CD14-positive monocyte (primary cell): ENCODE data around the gene TMEM240. TPM values are rescaled to one million over a fixed set of nuclear protein-coding genes. Genes with fewer than 3 reads are reported as not detected.

Source experiments
- DNase-seq, 3 donors: peaks; one replicate each; pipeline ENCODE4 v3.0.0-alpha.2; 2011 to 2022
- H2AFZ ChIP-seq: 2 replicates; pipeline ENCODE4 v1.6.0; 2012; ENCODE audit warnings: mild to moderate bottlenecking, low read depth, low read length, inconsistent platforms; ENCODE audit not compliant: insufficient read depth, poor library complexity, severe bottlenecking
- H3K27ac ChIP-seq, 2 donors: 1 replicate in 1 of 2; 2 replicates in 1 of 2; pipeline ENCODE4 v1.5.1; 2012 to 2013; ENCODE audit warnings: low read length in 2 of 2, control low read depth in 1 of 2, inconsistent platforms in 1 of 2, low read depth in 1 of 2, mild to moderate bottlenecking in 1 of 2
- H3K27me3 ChIP-seq, 2 donors: one replicate each; pipeline versions ENCODE4 v1.6.0 to v1.6.1; 2011 to 2013; ENCODE audit warnings: low read length in 2 of 2; ENCODE audit not compliant: control insufficient read depth in 2 of 2, insufficient read depth in 2 of 2
- H3K36me3 ChIP-seq, 2 donors: replicated peaks in 1 of 2; 1 replicate in 1 of 2; 2 replicates in 1 of 2; pipeline versions ENCODE4 v1.5.1 to v1.6.1; 2012 to 2013; ENCODE audit warnings: low read length in 2 of 2, control low read depth in 1 of 2, inconsistent platforms in 1 of 2, mild to moderate bottlenecking in 1 of 2; ENCODE audit not compliant: insufficient read depth in 2 of 2, control insufficient read depth in 1 of 2
- H3K4me1 ChIP-seq, 2 donors: 1 replicate in 1 of 2; 2 replicates in 1 of 2; pipeline versions ENCODE4 v1.5.1 to v1.6.1; 2012 to 2013; ENCODE audit warnings: low read length in 2 of 2, control low read depth in 1 of 2, inconsistent platforms in 1 of 2, mild to moderate bottlenecking in 1 of 2, moderate library complexity in 1 of 2; ENCODE audit not compliant: insufficient read depth in 2 of 2, control insufficient read depth in 1 of 2
- H3K4me2 ChIP-seq: replicated peaks from 2 replicates; pipeline ENCODE3; 2012; ENCODE audit warnings: low read length, moderate library complexity, mild to moderate bottlenecking; ENCODE audit not compliant: poor library complexity, severe bottlenecking; ENCODE audit errors: extremely low read depth
- H3K4me3 ChIP-seq, 3 experiments: fragments of 200-600 bp in 1 of 3; sonication (generic) in 1 of 3; replicated peaks in 1 of 3; 1 replicate in 2 of 3; 2 replicates in 1 of 3; pipeline ENCODE4 v1.5.1; 2011 to 2013; ENCODE audit warnings: low read length in 3 of 3, mild to moderate bottlenecking in 3 of 3, control low read depth in 2 of 3, low read depth in 2 of 3, inconsistent platforms in 1 of 3, moderate library complexity in 1 of 3
- H3K79me2 ChIP-seq: 2 replicates; pipeline ENCODE4 v1.6.0; 2012; ENCODE audit warnings: mild to moderate bottlenecking, control low read depth, inconsistent platforms, low read length, moderate library complexity; ENCODE audit not compliant: insufficient read depth
- H3K9ac ChIP-seq: 2 replicates; pipeline ENCODE4 v1.6.0; 2017; ENCODE audit warnings: low read length, mild to moderate bottlenecking; ENCODE audit not compliant: insufficient read depth, poor library complexity, severe bottlenecking
- H3K9me3 ChIP-seq, 2 donors: replicated peaks in 1 of 2; 1 replicate in 1 of 2; 2 replicates in 1 of 2; pipeline versions ENCODE4 v1.5.1 to v1.6.1; 2012 to 2013; ENCODE audit warnings: low read length in 2 of 2, control low read depth in 1 of 2; ENCODE audit not compliant: control insufficient read depth in 1 of 2, insufficient read depth in 1 of 2
- H4K20me1 ChIP-seq: 2 replicates; pipeline ENCODE4 v1.6.0; 2012; ENCODE audit warnings: mild to moderate bottlenecking, low read length, control low read depth, moderate library complexity; ENCODE audit not compliant: insufficient read depth
- H3K27ac Mint-ChIP-seq, 7 donors: one replicate each; pipeline ENCODE4 v1.8.0; 2020; ENCODE audit warnings: mild to moderate bottlenecking in 7 of 7, mixed read lengths in 7 of 7, moderate library complexity in 6 of 7, inconsistent platforms in 2 of 7
- H3K27me3 Mint-ChIP-seq, 3 donors: one replicate each; pipeline ENCODE4 v1.8.0; 2021 to 2022; ENCODE audit warnings: low read depth in 3 of 3, mild to moderate bottlenecking in 3 of 3, mixed read lengths in 3 of 3, moderate library complexity in 3 of 3, inconsistent platforms in 1 of 3
- H3K36me3 Mint-ChIP-seq, 2 donors: one replicate each; pipeline ENCODE4 v1.8.0; 2020; ENCODE audit warnings: mixed read lengths in 2 of 2, inconsistent platforms in 1 of 2, mild to moderate bottlenecking in 1 of 2
- H3K4me1 Mint-ChIP-seq: one replicate; pipeline ENCODE4 v1.8.0; 2020; ENCODE audit warnings: mild to moderate bottlenecking, mixed read lengths
- H3K4me3 Mint-ChIP-seq, 2 donors: one replicate each; pipeline ENCODE4 v1.8.0; 2020; ENCODE audit warnings: mild to moderate bottlenecking in 2 of 2, mixed read lengths in 2 of 2, moderate library complexity in 1 of 2
- H3K9me3 Mint-ChIP-seq, 7 donors: one replicate each; pipeline ENCODE4 v1.8.0; 2020 to 2022; ENCODE audit warnings: mixed read lengths in 7 of 7, mild to moderate bottlenecking in 6 of 7, moderate library complexity in 6 of 7, inconsistent platforms in 2 of 7
- CTCF ChIP-seq: fragments of 200-600 bp; IDR thresholded peaks from one replicate; pipeline ENCODE4 v1.8.0; 2022; ENCODE audit warnings: antibody characterized with exemption, mild to moderate bottlenecking
- WGBS: methylation state at CpG from one replicate; pipeline ENCODE4 v1.1.5; 2013; ENCODE audit warnings: missing lambda C conversion rate; ENCODE audit not compliant: insufficient coverage; 5-methylcytosine and 5-hydroxymethylcytosine counted together
- intact Hi-C, 2 donors: fragments of 100-400 bp; cut with micrococcal nuclease; formaldehyde crosslinking; loops; one replicate each; pipeline versions ENCODE4 v1.15.0 to v1.15.1; 2023
- polyA plus RNA-seq, 3 donors: library from polyadenylated mRNA; depleted of rRNA in 1 of 3; unstranded in 2 of 3; stranded (reverse) in 1 of 3; fragments of 300-500 nt in 2 of 3; fragments of >200 nt in 1 of 3; fragmentation: Illumina TruSeq in 2 of 3; gene quantifications; 1 replicate in 2 of 3; 2 replicates in 1 of 3; pipeline ENCODE4 v1.2.3, GENCODE V29; 2012 to 2021

Gene TMEM240
- polyA plus RNA-seq, 3 donors = not detected

DNA sequence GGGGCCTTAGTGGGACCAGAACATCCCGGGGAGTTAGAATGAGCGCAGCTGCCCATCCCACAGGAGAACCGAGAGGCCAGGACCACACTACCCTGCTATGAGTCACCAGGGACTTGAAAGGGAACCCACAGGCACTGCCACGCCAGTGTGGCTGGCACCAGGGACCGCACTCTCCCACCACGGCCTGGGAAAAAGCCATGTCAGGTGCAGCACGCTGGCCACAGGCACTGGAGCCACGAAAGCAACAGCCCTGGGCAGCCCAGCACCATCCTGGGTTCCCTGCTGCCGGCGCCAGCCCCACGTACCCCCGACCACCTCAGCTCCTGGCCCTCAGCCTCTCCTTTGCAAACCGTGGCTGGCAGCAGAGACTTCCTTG, 14.1 kb upstream of the TMEM240 start:
- no peak overlapping the region for H3K4me3 ChIP-seq
- H3K27me3 ChIP-seq = no peaks in the 10 kb centered on the region
- H3K4me1 ChIP-seq = no peaks in the 10 kb centered on the region
- H3K9me3 ChIP-seq = no peaks in the 10 kb centered on the region
- Mint-ChIP-seq H3K4me1 (peaks cover 2% of the 10 kb centered on the region), H3K27me3 (no peaks in the 10 kb centered on the region), H3K36me3 (peaks cover 9 to 23% of the 10 kb centered on the region in 2 donors), H3K4me3 (no peak overlapping the region), H3K27ac (no peak overlapping the region), H3K9me3 (peaks cover 0 to 1% (median 0%) of the 10 kb centered on the region in 7 donors)
- H2AFZ ChIP-seq = no peak overlapping the region
- 88% methylated on average over 13 of the region's 13 CpGs for WGBS
- no peak overlapping the region for H3K4me2 ChIP-seq
- DNase-seq = no peak
- H3K27ac ChIP-seq = no peak overlapping the region
- intact Hi-C loops = no loop called here
- peaks cover 0 to 4% of the 10 kb centered on the region in 2 donors for H3K36me3 ChIP-seq
- no peak overlapping the region for H3K9ac ChIP-seq
- H4K20me1 ChIP-seq = peaks cover 85% of the 10 kb centered on the region
- TF ChIP-seq CTCF = no peak
- peaks cover 23% of the 10 kb centered on the region for H3K79me2 ChIP-seq

DNA sequence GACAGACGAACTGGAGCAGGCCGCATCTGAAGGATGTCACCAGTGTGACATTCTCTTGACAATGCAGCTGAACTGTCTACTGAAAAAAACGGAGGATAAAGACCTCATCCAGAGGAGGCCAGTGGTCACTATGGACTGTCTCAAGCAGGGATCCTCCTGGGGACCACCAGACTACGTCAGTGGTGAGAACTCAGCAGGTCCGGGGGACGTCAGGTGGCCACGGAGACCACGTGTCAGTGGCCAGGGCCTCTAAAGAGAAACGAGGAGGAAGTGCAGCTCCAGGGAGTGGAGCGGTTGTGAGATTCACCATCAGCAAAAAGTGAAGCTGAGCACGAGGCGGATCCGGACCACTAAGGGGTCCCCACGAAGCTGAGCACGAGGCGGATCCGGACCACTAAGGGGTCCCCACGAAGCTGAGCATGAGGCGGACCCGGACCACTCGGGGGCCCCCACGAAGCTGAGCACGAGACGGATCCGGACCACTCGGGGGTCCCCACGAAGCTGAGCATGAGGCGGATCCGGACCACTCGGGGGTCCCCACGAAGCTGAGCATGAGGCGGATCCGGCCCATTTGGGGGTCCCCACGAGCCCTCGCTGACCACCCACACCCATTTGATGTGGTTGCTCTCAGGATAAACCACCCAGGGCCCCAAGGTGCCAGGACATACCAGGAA, 13.5 kb upstream of the TMEM240 start:
- Histone ChIP-seq H3K27ac (no peak overlapping the region), H3K4me1 (no peaks in the 10 kb centered on the region), H3K27me3 (no peaks in the 10 kb centered on the region), H3K36me3 (peaks cover 0 to 4% of the 10 kb centered on the region in 2 donors), H3K4me3 (no peak overlapping the region), H3K9me3 (no peaks in the 10 kb centered on the region), H2AFZ (no peak overlapping the region), H3K9ac (no peak overlapping the region), H3K79me2 (peaks cover 21% of the 10 kb centered on the region), H3K4me2 (no peak overlapping the region), H4K20me1 (peaks cover 79% of the 10 kb centered on the region)
- intact Hi-C loops = no loop called here
- Mint-ChIP-seq H3K9me3 (peaks cover 0 to 1% (median 0%) of the 10 kb centered on the region in 7 donors), H3K36me3 (peaks cover 9 to 22% of the 10 kb centered on the region in 2 donors), H3K27me3 (no peaks in the 10 kb centered on the region), H3K4me3 (no peak overlapping the region), H3K4me1 (peaks cover 2% of the 10 kb centered on the region), H3K27ac (no peak overlapping the region)
- no peak for DNase-seq
- WGBS = 88% methylated on average over 31 of the region's 35 CpGs
- no peak for TF ChIP-seq CTCF
